HG03439 (cell line): Measurements from ENCODE around the gene UTY.
"Not testable (repeated sequence)": the region's sequence is repeated elsewhere in the genome, so short reads cannot be mapped to it uniquely, and the experiment has no call there.

ENCODE experiments used
- ATAC-seq: cut with Tn5 transposase; IDR thresholded peaks from one replicate; pipeline ENCODE4 v1.9.1; 2021; ENCODE audit warnings: mild to moderate bottlenecking, moderate library complexity; ENCODE audit not compliant: unreplicated experiment

UTY gene

GRCh38 chrY:13312966-13313365, 166.9 kb downstream of the UTY start:
- ATAC-seq: no peak

GRCh38 chrY:13307959-13308358, 171.9 kb downstream of the UTY start:
- ATAC-seq: no peak

GRCh38 chrY:13300795-13301194, 179.0 kb downstream of the UTY start:
- no peak for ATAC-seq

- ATAC-seq: no peak
These were observed 180.4 kb downstream of the UTY start for GRCh38 chrY:13299411-13299810.

GRCh38 chrY:13296176-13296890, 183.5 kb downstream of the UTY start:
- ATAC-seq: no peak

- no peak for ATAC-seq
These were observed 184.8 kb downstream of the UTY start for GRCh38 chrY:13295026-13295425.

- ATAC-seq: no peak
These were observed 188.6 kb downstream of the UTY start for GRCh38 chrY:13291199-13291598.

GRCh38 chrY:13282151-13283054, 197.4 kb downstream of the UTY start:
- not testable (repeated sequence) for ATAC-seq

GRCh38 chrY:13279561-13279960, 200.3 kb downstream of the UTY start:
- ATAC-seq: no peak

GRCh38 chrY:13271706-13272105, 208.1 kb downstream of the UTY start:
- no peak for ATAC-seq

GRCh38 chrY:13253941-13254440, 225.8 kb downstream of the UTY start:
- ATAC-seq: not testable (repeated sequence)

GRCh38 chrY:13250421-13250820, 229.4 kb downstream of the UTY start:
- no peak for ATAC-seq

- no peak for ATAC-seq
These were observed 236.1 kb downstream of the UTY start for GRCh38 chrY:13243716-13244115.

- ATAC-seq: no peak
These were observed 245.9 kb downstream of the UTY start for GRCh38 chrY:13233901-13234300.

- ATAC-seq: no peak
These were observed 246.7 kb downstream of the UTY start for GRCh38 chrY:13233118-13233517.

- ATAC-seq: no peak
These were observed 252.4 kb downstream of the UTY start for GRCh38 chrY:13227354-13227953.

GRCh38 chrY:13210961-13211646, 268.7 kb downstream of the UTY start:
- no peak for ATAC-seq

GRCh38 chrY:13205214-13205613, 274.6 kb downstream of the UTY start:
- ATAC-seq: no peak
